OCI-LY3 (cell line): Measurements from ENCODE around the gene TNS1.

Source experiments
- EZH2phosphoT487 ChIP-seq: fragments of 200-600 bp; shearing (Covaris generic); IDR thresholded peaks from 2 replicates; pipeline ENCODE4 v1.6.1; 2018; ENCODE audit warnings: antibody characterized with exemption, mixed run types, low read depth
- TF ChIP-seq, protein P1 (sequence below): fragments of 200-600, 300-600 bp; sonication (generic); IDR thresholded peaks from 2 replicates; pipeline ENCODE4 v1.5.1; 2014; ENCODE audit warnings: antibody characterized with exemption, low read length, low read depth

DNA sequence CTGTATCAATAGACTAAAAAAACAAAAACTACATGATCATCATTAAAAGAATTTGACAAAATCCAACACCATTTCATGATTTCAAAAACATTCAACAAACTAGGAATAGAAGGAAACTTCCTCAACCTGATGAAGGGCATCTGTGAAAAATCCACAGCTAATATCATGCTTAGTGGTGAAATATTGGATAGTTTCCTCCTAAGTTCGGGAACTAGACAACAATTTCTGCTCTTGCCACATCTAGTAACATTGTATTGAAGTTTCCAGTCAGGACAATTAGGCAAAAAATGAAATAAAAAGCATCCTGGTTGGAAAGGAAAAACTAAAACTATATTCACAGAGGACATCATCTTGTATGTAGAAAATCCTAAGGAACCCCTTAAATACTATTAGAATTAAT is 34.8 kb downstream of the TNS1 start:
- TF ChIP-seq, protein P1, sequence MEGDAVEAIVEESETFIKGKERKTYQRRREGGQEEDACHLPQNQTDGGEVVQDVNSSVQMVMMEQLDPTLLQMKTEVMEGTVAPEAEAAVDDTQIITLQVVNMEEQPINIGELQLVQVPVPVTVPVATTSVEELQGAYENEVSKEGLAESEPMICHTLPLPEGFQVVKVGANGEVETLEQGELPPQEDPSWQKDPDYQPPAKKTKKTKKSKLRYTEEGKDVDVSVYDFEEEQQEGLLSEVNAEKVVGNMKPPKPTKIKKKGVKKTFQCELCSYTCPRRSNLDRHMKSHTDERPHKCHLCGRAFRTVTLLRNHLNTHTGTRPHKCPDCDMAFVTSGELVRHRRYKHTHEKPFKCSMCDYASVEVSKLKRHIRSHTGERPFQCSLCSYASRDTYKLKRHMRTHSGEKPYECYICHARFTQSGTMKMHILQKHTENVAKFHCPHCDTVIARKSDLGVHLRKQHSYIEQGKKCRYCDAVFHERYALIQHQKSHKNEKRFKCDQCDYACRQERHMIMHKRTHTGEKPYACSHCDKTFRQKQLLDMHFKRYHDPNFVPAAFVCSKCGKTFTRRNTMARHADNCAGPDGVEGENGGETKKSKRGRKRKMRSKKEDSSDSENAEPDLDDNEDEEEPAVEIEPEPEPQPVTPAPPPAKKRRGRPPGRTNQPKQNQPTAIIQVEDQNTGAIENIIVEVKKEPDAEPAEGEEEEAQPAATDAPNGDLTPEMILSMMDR, result no peak
- TF ChIP-seq EZH2phosphoT487, result no peak
